ENCODE data around the gene IL27RA.

The IL27RA gene

DNA sequence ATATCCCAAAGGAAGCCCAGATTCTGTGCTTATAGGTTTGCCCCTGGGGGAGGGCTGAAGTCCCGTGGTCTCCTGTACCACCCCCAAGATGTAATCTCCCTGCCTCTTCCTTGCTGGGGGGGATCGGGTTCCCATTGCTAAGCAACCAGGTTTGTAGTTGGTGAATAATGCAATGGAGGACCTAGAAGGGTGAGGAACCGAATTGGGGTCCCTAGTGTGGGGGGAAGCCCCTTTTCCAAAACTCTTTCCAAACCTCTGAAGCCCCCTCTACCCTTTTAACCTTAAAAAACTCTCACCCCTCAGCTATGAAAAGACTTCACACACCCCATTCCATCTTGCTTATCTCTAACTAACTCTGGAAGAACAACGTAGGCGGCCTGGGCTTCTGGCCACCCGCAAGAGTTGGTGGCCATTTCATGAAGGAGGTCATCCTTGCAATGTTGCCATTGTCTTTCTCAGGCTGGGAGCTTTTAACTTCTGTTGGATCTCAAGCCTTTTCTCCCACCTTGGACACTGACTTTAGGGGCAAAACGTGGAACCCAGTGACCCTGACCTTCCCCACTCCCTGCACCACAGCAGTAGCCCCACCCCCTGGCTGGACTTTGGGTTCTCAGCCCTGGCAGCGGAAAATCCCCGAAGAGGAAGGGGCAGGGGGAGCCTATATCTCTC is 29.7 kb downstream of the IL27RA start:
- no peak for DNase-seq

DNA sequence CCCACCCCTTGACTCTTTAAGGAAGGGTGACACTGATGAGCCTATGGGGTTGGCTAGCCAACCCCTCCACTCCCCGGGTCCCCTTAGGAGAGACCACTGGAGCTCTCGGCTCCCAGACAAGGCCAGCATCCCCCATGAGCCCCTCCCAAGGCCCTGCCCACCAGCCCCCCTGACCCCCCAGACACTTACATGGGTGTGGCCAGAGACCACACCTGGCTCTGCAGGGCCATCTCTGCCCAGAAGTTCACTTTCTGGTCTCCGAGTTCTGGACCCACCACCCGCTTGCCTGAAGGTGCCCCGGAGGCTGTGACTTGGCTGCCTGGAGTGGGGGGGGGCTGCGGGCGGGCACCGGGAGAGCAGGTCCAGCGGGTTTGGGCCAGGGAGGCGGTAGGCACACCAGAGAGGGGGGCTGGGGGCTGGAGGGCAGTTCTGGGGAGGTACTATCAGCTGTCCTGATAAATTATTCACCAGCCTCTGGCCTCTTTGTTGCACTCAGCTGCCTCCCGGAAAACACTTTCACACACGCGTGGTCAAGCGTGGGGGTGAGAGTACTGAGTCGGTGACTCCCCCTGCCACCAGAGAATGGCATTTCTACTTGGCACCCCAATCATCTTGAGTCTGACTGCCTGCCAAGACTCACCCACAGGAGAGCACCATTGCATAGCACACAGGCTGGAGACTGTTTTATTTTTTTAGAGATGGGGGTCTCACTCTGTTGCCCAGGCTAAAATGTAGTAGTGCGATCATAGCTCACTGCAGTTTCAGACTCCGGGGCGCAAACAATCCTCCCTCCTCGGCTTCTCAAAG is 30.4 kb downstream of the IL27RA start, which contains the start of gene PALM3:
TSS of gene PALM3 (minus strand) at position 326 of the 807 bp plus-strand sequence. CDS start at position 230, 96 bp downstream.
- DNase-seq, result no peak

- no peak for DNase-seq
These were observed 30.9 kb downstream of the IL27RA start for GRCh38 chr19:14062558-14062855.

GRCh38 chr19:14063105-14063504 is 31.5 kb downstream of the IL27RA start:
- DNase-seq, result no peak

- no peak for DNase-seq
These were observed 34.6 kb downstream of the IL27RA start for GRCh38 chr19:14066134-14066533.

DNA sequence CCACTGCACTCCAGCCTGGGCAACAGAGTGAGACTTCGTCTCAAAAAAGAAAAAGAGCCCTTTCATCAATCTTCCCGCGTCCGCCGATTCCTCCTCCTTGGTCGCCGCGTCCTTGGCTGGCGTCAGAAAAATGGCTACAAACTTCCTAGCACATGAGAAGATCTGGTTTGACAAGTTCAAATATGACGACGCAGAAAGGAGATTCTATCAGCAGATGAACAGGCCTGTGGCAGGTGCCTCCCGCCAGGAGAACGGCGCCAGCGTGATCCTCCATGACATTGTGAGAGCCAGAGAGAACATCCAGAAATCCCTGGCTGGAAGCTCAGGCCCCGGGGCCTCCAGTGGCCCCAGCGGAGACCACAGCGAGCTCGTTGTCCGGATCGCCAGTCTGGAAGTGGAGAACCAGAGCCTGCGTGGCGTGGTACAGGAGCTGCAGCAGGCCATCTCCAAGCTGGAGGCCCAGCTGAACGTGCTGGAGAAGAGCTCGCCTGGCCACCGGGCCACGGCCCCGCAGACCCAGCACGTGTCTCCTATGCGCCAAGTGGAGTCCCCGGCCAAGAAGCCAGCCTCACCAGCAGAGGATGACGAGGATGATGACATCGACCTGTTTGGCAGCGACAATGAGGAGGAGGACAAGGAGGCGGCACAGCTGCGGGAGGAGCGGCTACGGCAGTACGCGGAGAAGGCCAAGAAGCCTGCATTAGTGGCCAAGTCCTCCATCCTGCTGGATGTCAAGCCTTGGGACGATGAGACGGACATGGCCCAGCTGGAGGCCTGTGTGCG is 38.9 kb downstream of the IL27RA start:
- no peak for DNase-seq

GRCh38 chr19:14072535-14073260 is 41.1 kb downstream of the IL27RA start, which contains the start of gene MISP3:
MISP3 (plus strand) TSS chr19:14072786; CDS start chr19:14073310, 524 bp downstream.
- DNase-seq, result peak in 1 of 2 experiments; percentile 61

DNA sequence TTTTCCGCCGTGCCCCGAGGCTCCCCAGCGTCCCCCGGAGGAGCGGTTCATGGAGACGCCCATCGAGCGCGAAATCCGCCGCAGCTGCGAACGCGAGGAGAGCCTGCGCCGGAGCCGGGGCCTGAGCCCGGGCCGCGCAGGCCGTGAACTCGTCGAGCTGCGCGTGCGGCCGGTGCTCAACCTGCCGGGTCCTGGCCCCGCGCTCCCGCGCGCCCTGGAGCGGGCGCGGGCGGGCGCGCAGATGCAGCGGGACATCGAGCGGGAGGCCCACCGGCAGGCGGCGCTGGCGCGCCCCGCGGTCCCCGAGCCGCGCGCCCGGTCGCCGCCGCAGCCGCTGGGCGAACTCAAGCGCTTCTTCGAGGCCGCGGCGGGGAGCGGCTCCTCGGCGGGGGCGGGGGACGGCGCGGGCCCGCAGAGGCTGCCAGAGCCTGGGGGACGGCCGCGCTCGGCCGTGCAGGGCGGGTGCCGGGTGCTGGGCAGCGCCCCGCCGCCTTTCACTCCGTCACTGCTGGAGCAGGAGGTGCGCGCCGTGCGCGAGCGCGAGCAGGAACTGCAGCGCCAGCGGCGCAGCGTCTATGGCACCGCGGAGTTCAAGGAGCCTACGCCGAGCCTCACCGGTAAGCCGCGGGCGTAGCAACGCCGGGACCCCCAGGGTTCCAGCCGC is 41.8 kb downstream of the IL27RA start:
- peak; percentile 23 to 64 for DNase-seq

DNA sequence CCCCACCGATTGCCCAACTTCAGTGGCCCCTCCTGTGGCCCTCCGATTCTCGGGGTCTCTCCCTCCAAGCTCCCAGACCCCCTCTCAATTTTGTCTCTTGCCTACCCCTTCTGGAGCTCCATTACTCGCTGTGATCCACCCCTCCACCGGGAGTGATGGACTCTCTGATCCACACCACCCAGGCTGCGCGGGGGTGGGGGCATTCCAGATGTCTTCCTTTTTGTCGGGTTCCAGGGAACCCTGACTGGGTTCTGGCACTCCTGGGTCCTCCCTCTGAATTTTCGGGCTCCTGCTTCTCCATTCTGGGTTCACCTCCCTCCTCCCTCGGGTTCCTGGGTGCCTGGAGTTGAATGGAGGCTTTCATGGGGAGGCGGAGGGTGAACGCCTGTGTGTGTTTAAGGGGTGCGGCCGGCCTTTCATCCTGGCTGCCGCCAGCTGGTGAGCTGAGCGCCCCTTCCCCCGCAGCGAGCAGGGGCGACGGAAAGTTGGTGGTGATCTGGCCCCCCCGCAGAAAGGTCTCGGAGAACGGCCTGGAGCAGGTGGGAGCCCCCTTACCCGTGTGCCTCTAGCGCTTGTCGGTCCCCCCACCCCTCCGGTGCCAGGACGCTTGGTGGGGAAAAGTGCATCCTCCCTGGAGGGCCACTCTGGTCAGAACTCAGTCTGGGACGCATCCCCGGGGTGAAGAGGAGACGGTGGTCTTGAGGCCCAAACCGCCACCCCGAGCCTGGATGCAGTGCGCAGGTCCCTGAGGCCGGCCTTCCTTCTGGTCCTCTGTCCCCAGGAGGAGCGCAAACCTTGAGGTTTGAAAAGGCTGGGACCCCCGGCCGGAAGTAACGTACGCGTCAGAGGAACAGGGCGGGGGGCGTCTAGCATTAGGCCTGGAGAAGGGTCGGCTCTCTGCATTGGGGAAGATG is 42.6 kb downstream of the IL27RA start:
- DNase-seq, result no peak

GRCh38 chr19:14078411-14078810 is 46.8 kb downstream of the IL27RA start:
- DNase-seq, result no peak

DNA sequence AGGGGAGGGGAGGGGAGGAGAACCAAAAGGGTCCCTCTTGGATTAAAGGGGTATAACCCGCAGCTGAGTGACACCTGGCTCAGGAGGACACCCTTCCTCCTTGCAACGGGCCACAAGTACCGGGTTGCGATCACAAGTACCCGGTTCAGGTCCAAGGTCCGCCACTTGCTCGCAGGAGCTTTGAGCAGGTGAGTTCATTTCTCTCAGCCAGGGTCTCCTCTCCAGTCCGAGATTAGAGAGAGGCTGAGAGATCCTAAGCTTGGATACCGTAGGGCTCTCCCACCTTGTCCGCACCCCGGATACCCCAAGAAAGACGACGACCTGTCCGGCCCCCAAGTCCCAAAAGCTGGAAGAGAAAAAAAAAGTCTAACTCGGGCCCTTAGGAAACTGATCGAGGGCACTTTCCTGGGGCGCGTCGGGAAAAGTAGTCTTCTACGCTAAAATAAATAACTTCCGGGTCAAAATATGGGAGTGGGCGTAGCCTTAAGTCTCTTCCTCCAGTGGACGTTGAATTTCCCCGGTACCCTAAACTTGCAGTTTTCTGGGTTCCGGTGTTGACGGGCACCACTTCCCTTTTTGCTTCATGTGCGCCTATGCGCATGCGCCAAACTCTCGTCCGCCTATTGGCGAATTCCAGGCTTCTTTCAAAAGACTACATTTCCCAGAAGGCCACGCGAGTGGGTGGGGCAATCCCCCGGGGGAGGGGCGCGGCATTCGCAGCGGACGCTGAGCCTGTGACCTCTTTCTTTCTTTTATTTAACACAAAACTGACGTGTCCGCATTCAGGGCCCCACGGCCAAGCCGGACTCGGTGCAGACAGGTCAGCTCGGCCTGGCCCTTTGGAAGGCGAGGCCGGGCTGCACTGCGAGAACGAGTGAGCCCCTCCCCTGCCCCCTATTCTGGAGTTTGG is 49.6 kb downstream of the IL27RA start:
- peak; percentile 94 to 96 for DNase-seq

- no peak for DNase-seq
These were observed 50.5 kb downstream of the IL27RA start for GRCh38 chr19:14081797-14082674.

DNA sequence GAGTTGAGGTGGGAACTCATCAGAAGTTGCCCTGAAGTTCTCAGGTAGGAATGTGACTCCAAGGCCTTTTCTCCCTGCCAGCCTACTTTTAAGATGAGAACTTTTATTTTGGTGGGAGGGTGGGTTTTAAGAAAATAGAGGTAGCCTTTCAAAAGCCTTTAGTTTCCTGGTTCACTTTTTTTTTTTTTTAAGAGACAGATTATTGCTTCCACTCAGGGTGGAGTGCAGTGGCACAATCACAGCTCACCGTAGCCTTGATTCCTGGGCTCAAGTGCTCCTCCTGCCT is 51.1 kb downstream of the IL27RA start:
- DNase-seq, result no peak

GRCh38 chr19:14085309-14085995 is 53.9 kb downstream of the IL27RA start, which contains the start of gene C19orf67:
C19orf67 (minus strand) TSS chr19:14085783; CDS start chr19:14085627, 156 bp downstream.
- no peak for DNase-seq

DNA sequence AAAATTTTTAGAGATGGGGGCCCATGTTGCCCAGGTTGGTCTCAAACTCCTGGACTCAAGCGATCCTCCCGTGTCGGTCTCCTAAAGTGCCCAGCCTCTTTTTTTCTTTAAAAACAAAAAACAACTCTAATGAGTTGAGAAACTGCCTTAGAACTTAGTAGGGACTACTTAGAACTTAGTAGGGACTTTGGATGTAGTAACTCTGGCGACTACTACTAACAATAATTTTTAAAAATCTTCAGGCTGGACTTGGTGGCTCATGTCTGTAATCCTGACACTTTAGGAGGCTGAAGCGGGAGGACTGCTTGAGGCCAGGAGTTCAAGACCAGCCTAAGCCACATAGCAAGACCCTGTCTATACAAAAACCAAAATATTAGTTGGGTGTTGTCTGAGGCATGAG is 54.5 kb downstream of the IL27RA start:
- no peak for DNase-seq

- no peak for DNase-seq
These were observed 57.3 kb downstream of the IL27RA start for GRCh38 chr19:14088634-14089411.

DNA sequence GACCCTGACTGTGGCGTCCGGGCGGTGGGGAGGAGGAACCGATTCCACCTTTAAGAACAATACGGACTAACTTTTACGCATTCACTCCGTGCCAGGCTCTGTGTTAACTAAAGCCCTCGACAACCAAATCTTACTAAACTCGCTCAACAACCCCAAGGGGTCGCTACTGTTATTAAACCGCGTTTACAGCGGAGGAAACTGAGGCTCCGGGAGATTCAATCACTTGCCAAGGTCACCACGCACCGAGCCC is 57.8 kb downstream of the IL27RA start:
- no peak for DNase-seq

Data from NCI-H1930 (cell line).